ENCODE results near the gene IGF2R. TPM values are rescaled to one million over a fixed set of nuclear protein-coding genes. Genes with fewer than 3 reads are reported as not detected.

IGF2R gene
- total and polyA plus RNA-seq, 2 experiments from 2014 or later, result 8.1 to 30.9 TPM

GRCh38 chr6:160036790-160037206, 67.9 kb downstream of the IGF2R start:
- peak overlapping the region; percentile 58 for H3K4me2 ChIP-seq (ENCODE audit: unreplicated experiment)

GRCh38 chr6:160038479-160038878, 69.6 kb downstream of the IGF2R start:
- no peak overlapping the region for H3K9ac ChIP-seq
- in situ Hi-C loops (cut with MboI), result no loop called here
- no peaks in the 10 kb centered on the region for H3K9me2 ChIP-seq (ENCODE audit: insufficient read depth)
- no peaks in the 10 kb centered on the region; the same call in 1 of the 2 replicates for H3K36me3 ChIP-seq (ENCODE audit: low read depth)
- H3K9me3 ChIP-seq (ENCODE audit: low read depth), result no peaks in the 10 kb centered on the region
- no peak overlapping the region for H3K4me2 ChIP-seq (ENCODE audit: unreplicated experiment)
- no peak overlapping the region for H3K27ac ChIP-seq
- H3K4me1 ChIP-seq (ENCODE audit: insufficient read depth), result peaks cover 41% of the 10 kb centered on the region
- no peaks in the 10 kb centered on the region for H3K27me3 ChIP-seq (replicated peaks; ENCODE audit: insufficient read depth)
- no peak overlapping the region for H2AFZ ChIP-seq
- no peaks in the 10 kb centered on the region for H3K79me2 ChIP-seq (ENCODE audit: insufficient read depth)
- WGBS, 2 experiments (ENCODE audit: low coverage in 1 of 2, low lambda C conversion rate in 2 of 2, missing lambda C conversion rate in 2 of 2), result 96 to 97% methylated on average over 8 of the region's 8 CpGs
- TF ChIP-seq EZH2phosphoT487 (IDR thresholded peaks at IDR 0.05; ENCODE audit: insufficient read depth, low read depth), result no peak
- TF ChIP-seq EZH2 (IDR thresholded peaks at IDR 0.05; ENCODE audit: insufficient read depth, poor library complexity, severe bottlenecking), result no peak
- peaks cover 44% of the 10 kb centered on the region for H3F3A ChIP-seq (ENCODE audit: insufficient read depth)
- no peaks in the 10 kb centered on the region for H4K20me1 ChIP-seq (ENCODE audit: insufficient read depth)
- DNase-seq, result no peak
- no peak overlapping the region for H3K4me3 ChIP-seq

More at GRCh38 chr6:160036790-160037206, 67.9 kb downstream of the IGF2R start:
- Histone ChIP-seq H4K20me1 (ENCODE audit: insufficient read depth) (no peaks in the 10 kb centered on the region), H3K9ac (peak overlapping the region; percentile 31; the same call in 1 of the 2 replicates), H3K4me1 (ENCODE audit: insufficient read depth) (peaks cover 24% of the 10 kb centered on the region), H3K9me3 (ENCODE audit: low read depth) (no peaks in the 10 kb centered on the region), H3K27ac (peak overlapping the region; percentile 72), H2AFZ (peak overlapping the region; percentile 21; the same call in 1 of the 2 replicates), H3K27me3 (replicated peaks; ENCODE audit: insufficient read depth) (no peaks in the 10 kb centered on the region), H3F3A (ENCODE audit: insufficient read depth) (peaks cover 28% of the 10 kb centered on the region), H3K9me2 (ENCODE audit: insufficient read depth) (no peaks in the 10 kb centered on the region), H3K4me3 (peak overlapping the region; percentile 10; the same call in 1 of the 2 replicates), H3K79me2 (ENCODE audit: insufficient read depth) (no peaks in the 10 kb centered on the region), H3K36me3 (ENCODE audit: low read depth) (no peaks in the 10 kb centered on the region; the same call in 1 of the 2 replicates)
- peak; percentile 96 for DNase-seq
- no peak for TF ChIP-seq EZH2 (IDR thresholded peaks at IDR 0.05; ENCODE audit: insufficient read depth, poor library complexity, severe bottlenecking)
- no peak for TF ChIP-seq EZH2phosphoT487 (IDR thresholded peaks at IDR 0.05; ENCODE audit: insufficient read depth, low read depth)
- in situ Hi-C loops (cut with MboI), result no loop called here
- WGBS, 2 experiments (ENCODE audit: low coverage in 1 of 2, low lambda C conversion rate in 2 of 2, missing lambda C conversion rate in 2 of 2), result 2 to 3% methylated on average over 4 of the region's 4 CpGs

- in situ Hi-C loops (cut with MboI), result no loop called here
- no peaks in the 10 kb centered on the region for H3K9me2 ChIP-seq (ENCODE audit: insufficient read depth)
- H3K4me2 ChIP-seq (ENCODE audit: unreplicated experiment), result no peak overlapping the region
- no peaks in the 10 kb centered on the region for H3K9me3 ChIP-seq (ENCODE audit: low read depth)
- H3K27ac ChIP-seq, result no peak overlapping the region
- no peak overlapping the region for H3K9ac ChIP-seq
- no peak for DNase-seq
- WGBS, 2 experiments (ENCODE audit: low coverage in 1 of 2, low lambda C conversion rate in 2 of 2, missing lambda C conversion rate in 2 of 2), result 93 to 94% methylated on average over 5 of the region's 5 CpGs
- TF ChIP-seq EZH2 (IDR thresholded peaks at IDR 0.05; ENCODE audit: insufficient read depth, poor library complexity, severe bottlenecking), result no peak
- no peak for TF ChIP-seq EZH2phosphoT487 (IDR thresholded peaks at IDR 0.05; ENCODE audit: insufficient read depth, low read depth)
- no peak overlapping the region for H3K4me3 ChIP-seq
- no peaks in the 10 kb centered on the region for H3K79me2 ChIP-seq (ENCODE audit: insufficient read depth)
- H2AFZ ChIP-seq, result no peak overlapping the region
- H3K36me3 ChIP-seq (ENCODE audit: low read depth), result no peaks in the 10 kb centered on the region
- no peaks in the 10 kb centered on the region for H4K20me1 ChIP-seq (ENCODE audit: insufficient read depth)
- no peaks in the 10 kb centered on the region for H3K27me3 ChIP-seq (replicated peaks; ENCODE audit: insufficient read depth)
- H3F3A ChIP-seq (ENCODE audit: insufficient read depth), result peaks cover 54% of the 10 kb centered on the region
- H3K4me1 ChIP-seq (ENCODE audit: insufficient read depth), result peaks cover 45% of the 10 kb centered on the region
Observed at GRCh38 chr6:160039441-160039840, 70.6 kb downstream of the IGF2R start.

- Histone ChIP-seq H3F3A (ENCODE audit: insufficient read depth) (peaks cover 56% of the 10 kb centered on the region), H3K4me1 (ENCODE audit: insufficient read depth) (peaks cover 45% of the 10 kb centered on the region), H4K20me1 (ENCODE audit: insufficient read depth) (no peaks in the 10 kb centered on the region), H3K27me3 (replicated peaks; ENCODE audit: insufficient read depth) (no peaks in the 10 kb centered on the region), H3K36me3 (ENCODE audit: low read depth) (peaks cover 5% of the 10 kb centered on the region), H3K27ac (no peak overlapping the region), H3K4me3 (no peak overlapping the region), H3K79me2 (ENCODE audit: insufficient read depth) (no peaks in the 10 kb centered on the region), H3K9ac (no peak overlapping the region), H2AFZ (no peak overlapping the region), H3K4me2 (ENCODE audit: unreplicated experiment) (no peak overlapping the region), H3K9me2 (ENCODE audit: insufficient read depth) (no peaks in the 10 kb centered on the region), H3K9me3 (ENCODE audit: low read depth) (no peaks in the 10 kb centered on the region)
- DNase-seq, result no peak
- 85 to 88% methylated on average over 4 of the region's 4 CpGs for WGBS, 2 experiments (ENCODE audit: low coverage in 1 of 2, low lambda C conversion rate in 2 of 2, missing lambda C conversion rate in 2 of 2)
- TF ChIP-seq EZH2phosphoT487 (IDR thresholded peaks at IDR 0.05; ENCODE audit: insufficient read depth, low read depth), result no peak
- no peak for TF ChIP-seq EZH2 (IDR thresholded peaks at IDR 0.05; ENCODE audit: insufficient read depth, poor library complexity, severe bottlenecking)
- in situ Hi-C loops (cut with MboI), result no loop called here
Observed at GRCh38 chr6:160040055-160040454, 71.2 kb downstream of the IGF2R start.
